Adipocyte (in vitro differentiated cells): ENCODE results near the gene MYO16.

ENCODE experiments used
- DNase-seq: peaks from one replicate; pipeline ENCODE4 v3.0.0-alpha.2; 2015; ENCODE audit warnings: low read depth
- H3K27me3 ChIP-seq: replicated peaks from 2 replicates; pipeline ENCODE4 v1.7.0; 2013; ENCODE audit warnings: mild to moderate bottlenecking, low read length, moderate library complexity; ENCODE audit not compliant: control insufficient read depth, insufficient read depth
- H3K36me3 ChIP-seq: 2 replicates; pipeline ENCODE4 v1.7.0; 2013; ENCODE audit warnings: low read length, mild to moderate bottlenecking, moderate library complexity; ENCODE audit not compliant: control insufficient read depth, insufficient read depth, severe bottlenecking
- H3K4me1 ChIP-seq: 2 replicates; pipeline ENCODE4 v1.7.0; 2013; ENCODE audit warnings: mild to moderate bottlenecking, low read length, moderate library complexity; ENCODE audit not compliant: control insufficient read depth, insufficient read depth
- H3K4me3 ChIP-seq: 2 replicates; pipeline ENCODE4 v1.7.0; 2013; ENCODE audit warnings: mild to moderate bottlenecking, low read length, moderate library complexity
- H3K9ac ChIP-seq: 2 replicates; pipeline ENCODE4 v1.7.0; 2013; ENCODE audit warnings: mild to moderate bottlenecking, low read length, moderate library complexity
- H3K9me3 ChIP-seq: 2 replicates; pipeline ENCODE4 v1.7.0; 2013; ENCODE audit warnings: mild to moderate bottlenecking, low read length, moderate library complexity; ENCODE audit not compliant: control insufficient read depth

The MYO16 gene

GRCh38 chr13:108663710-108664109 is 34.3 kb downstream of the MYO16 start:
- no peaks in the 10 kb centered on the region for H3K4me1 ChIP-seq
- H3K4me3 ChIP-seq, result no peak overlapping the region
- H3K36me3 ChIP-seq, result no peaks in the 10 kb centered on the region
- no peak overlapping the region for H3K9ac ChIP-seq
- no peak for DNase-seq
- no peaks in the 10 kb centered on the region for H3K27me3 ChIP-seq
- peaks cover 14% of the 10 kb centered on the region for H3K9me3 ChIP-seq

GRCh38 chr13:108667205-108667604 is 37.8 kb downstream of the MYO16 start:
- Histone ChIP-seq H3K9me3 (peaks cover 37% of the 10 kb centered on the region), H3K36me3 (no peaks in the 10 kb centered on the region), H3K4me3 (no peak overlapping the region), H3K4me1 (no peaks in the 10 kb centered on the region), H3K9ac (no peak overlapping the region), H3K27me3 (no peaks in the 10 kb centered on the region)
- no peak for DNase-seq

GRCh38 chr13:108669381-108669780 is 40.0 kb downstream of the MYO16 start:
- H3K27me3 ChIP-seq, result no peaks in the 10 kb centered on the region
- H3K4me1 ChIP-seq, result no peaks in the 10 kb centered on the region
- peak; percentile 31 for DNase-seq
- no peaks in the 10 kb centered on the region for H3K36me3 ChIP-seq
- H3K4me3 ChIP-seq, result peak overlapping the region; percentile 50
- no peak overlapping the region for H3K9ac ChIP-seq
- peaks cover 37% of the 10 kb centered on the region for H3K9me3 ChIP-seq

- no peak overlapping the region for H3K9ac ChIP-seq
- H3K4me1 ChIP-seq, result no peaks in the 10 kb centered on the region
- H3K36me3 ChIP-seq, result no peaks in the 10 kb centered on the region
- no peak overlapping the region for H3K4me3 ChIP-seq
- H3K27me3 ChIP-seq, result peaks cover 4% of the 10 kb centered on the region
- H3K9me3 ChIP-seq, result peaks cover 17% of the 10 kb centered on the region
- DNase-seq, result no peak
Observed at GRCh38 chr13:108674346-108674745, 44.9 kb downstream of the MYO16 start.

GRCh38 chr13:108674771-108675170 is 45.4 kb downstream of the MYO16 start:
- DNase-seq, result no peak
- Histone ChIP-seq H3K9me3 (peaks cover 15% of the 10 kb centered on the region), H3K27me3 (peaks cover 4% of the 10 kb centered on the region), H3K4me3 (no peak overlapping the region), H3K4me1 (no peaks in the 10 kb centered on the region), H3K9ac (no peak overlapping the region), H3K36me3 (no peaks in the 10 kb centered on the region)

GRCh38 chr13:108676620-108677019 is 47.2 kb downstream of the MYO16 start:
- H3K9me3 ChIP-seq, result no peaks in the 10 kb centered on the region
- no peak overlapping the region for H3K4me3 ChIP-seq
- no peak overlapping the region for H3K9ac ChIP-seq
- DNase-seq, result no peak
- no peaks in the 10 kb centered on the region for H3K36me3 ChIP-seq
- no peaks in the 10 kb centered on the region for H3K4me1 ChIP-seq
- H3K27me3 ChIP-seq, result peaks cover 4% of the 10 kb centered on the region

- Histone ChIP-seq H3K4me1 (no peaks in the 10 kb centered on the region), H3K9me3 (no peaks in the 10 kb centered on the region), H3K36me3 (no peaks in the 10 kb centered on the region), H3K4me3 (no peak overlapping the region), H3K9ac (no peak overlapping the region), H3K27me3 (peaks cover 4% of the 10 kb centered on the region)
- DNase-seq, result no peak
Observed at GRCh38 chr13:108677806-108678205, 48.4 kb downstream of the MYO16 start.

- H3K4me1 ChIP-seq, result no peaks in the 10 kb centered on the region
- H3K9me3 ChIP-seq, result no peaks in the 10 kb centered on the region
- no peak overlapping the region for H3K4me3 ChIP-seq
- no peak for DNase-seq
- H3K27me3 ChIP-seq, result peaks cover 4% of the 10 kb centered on the region
- H3K9ac ChIP-seq, result no peak overlapping the region
- no peaks in the 10 kb centered on the region for H3K36me3 ChIP-seq
Observed at GRCh38 chr13:108680011-108680410, 50.6 kb downstream of the MYO16 start.

GRCh38 chr13:108681986-108682575 is 52.7 kb downstream of the MYO16 start:
- H3K9ac ChIP-seq, result no peak overlapping the region
- no peaks in the 10 kb centered on the region for H3K4me1 ChIP-seq
- H3K4me3 ChIP-seq, result no peak overlapping the region
- H3K9me3 ChIP-seq, result no peaks in the 10 kb centered on the region
- no peaks in the 10 kb centered on the region for H3K27me3 ChIP-seq
- no peaks in the 10 kb centered on the region for H3K36me3 ChIP-seq
- peak; percentile 41 for DNase-seq

- no peak overlapping the region for H3K4me3 ChIP-seq
Observed at GRCh38 chr13:108682714-108683113, 53.3 kb downstream of the MYO16 start.

GRCh38 chr13:108686027-108686426 is 56.6 kb downstream of the MYO16 start:
- Histone ChIP-seq H3K4me3 (no peak overlapping the region), H3K9ac (no peak overlapping the region), H3K4me1 (no peaks in the 10 kb centered on the region), H3K9me3 (no peaks in the 10 kb centered on the region), H3K27me3 (no peaks in the 10 kb centered on the region), H3K36me3 (no peaks in the 10 kb centered on the region)
- DNase-seq, result no peak

More at GRCh38 chr13:108682714-108683113, 53.3 kb downstream of the MYO16 start:
- Histone ChIP-seq H3K9me3 (no peaks in the 10 kb centered on the region), H3K27me3 (no peaks in the 10 kb centered on the region), H3K9ac (no peak overlapping the region), H3K36me3 (no peaks in the 10 kb centered on the region), H3K4me1 (no peaks in the 10 kb centered on the region)
- DNase-seq, result no peak

- H3K9me3 ChIP-seq, result no peaks in the 10 kb centered on the region
- H3K4me3 ChIP-seq, result no peak overlapping the region
- no peaks in the 10 kb centered on the region for H3K27me3 ChIP-seq
- H3K9ac ChIP-seq, result no peak overlapping the region
- no peaks in the 10 kb centered on the region for H3K4me1 ChIP-seq
- no peaks in the 10 kb centered on the region for H3K36me3 ChIP-seq
- DNase-seq, result no peak
Observed at GRCh38 chr13:108690726-108691125, 61.3 kb downstream of the MYO16 start.
